Keratinocyte (primary cell): ENCODE results near the gene DEF6.

ENCODE experiments used
- EZH2 ChIP-seq: IDR thresholded peaks from one replicate; pipeline ENCODE4 v1.6.1; 2012; ENCODE audit warnings: inconsistent platforms, mild to moderate bottlenecking, low read length, moderate library complexity
- TF ChIP-seq, protein P1 (sequence below), 3 experiments: IDR thresholded peaks in 1 of 3; conservative IDR thresholded peaks in 1 of 3; optimal IDR thresholded peaks in 1 of 3; 2 replicates in 2 of 3; 3 replicates in 1 of 3; pipeline versions ENCODE3 to v1.5.1; 2011; ENCODE audit warnings: low read length in 3 of 3, mild to moderate bottlenecking in 3 of 3, moderate library complexity in 2 of 3, control low read depth in 1 of 3, inconsistent platforms in 1 of 3; ENCODE audit not compliant: insufficient read depth in 2 of 3; ENCODE audit errors: extremely low read depth in 1 of 3

DNA sequence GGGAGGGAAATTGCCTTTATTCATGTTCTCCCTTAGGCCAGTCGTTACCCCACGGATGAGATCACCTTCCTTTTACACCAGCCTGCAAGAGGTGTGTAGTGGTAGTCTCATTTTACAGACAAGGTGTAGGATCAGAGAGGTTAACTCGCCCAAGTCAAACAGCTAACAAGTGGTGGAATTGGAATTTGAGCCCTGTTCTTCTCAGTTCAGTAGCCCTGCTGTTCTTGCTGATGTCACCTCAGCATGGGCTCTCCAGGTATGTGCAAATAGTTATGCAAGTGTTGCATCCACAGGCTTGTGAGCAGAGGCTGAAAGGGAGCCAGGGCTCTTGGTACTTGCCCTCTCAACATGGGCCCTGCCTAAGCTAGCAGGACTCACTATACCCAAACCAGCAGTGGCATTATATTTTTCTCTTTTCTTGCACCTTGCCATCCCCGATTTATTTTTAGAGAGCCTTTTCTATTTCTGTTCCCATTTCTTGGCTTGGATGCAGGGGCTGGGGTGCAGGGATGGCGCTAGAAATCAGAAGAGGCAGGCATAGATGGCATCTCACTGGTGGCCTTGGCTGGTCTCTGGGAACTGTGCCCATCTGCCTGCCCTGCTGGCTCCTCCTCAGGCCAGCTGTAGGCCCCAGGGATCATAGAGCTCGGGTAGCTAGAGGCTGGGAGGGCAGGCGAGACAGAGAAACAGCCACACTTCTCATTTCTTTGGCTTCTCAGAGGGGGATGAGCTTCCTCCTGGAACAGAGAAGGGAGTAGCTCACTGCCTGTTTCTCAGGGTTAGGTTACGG is 62.9 kb downstream of the DEF6 start:
- TF ChIP-seq, protein P1, sequence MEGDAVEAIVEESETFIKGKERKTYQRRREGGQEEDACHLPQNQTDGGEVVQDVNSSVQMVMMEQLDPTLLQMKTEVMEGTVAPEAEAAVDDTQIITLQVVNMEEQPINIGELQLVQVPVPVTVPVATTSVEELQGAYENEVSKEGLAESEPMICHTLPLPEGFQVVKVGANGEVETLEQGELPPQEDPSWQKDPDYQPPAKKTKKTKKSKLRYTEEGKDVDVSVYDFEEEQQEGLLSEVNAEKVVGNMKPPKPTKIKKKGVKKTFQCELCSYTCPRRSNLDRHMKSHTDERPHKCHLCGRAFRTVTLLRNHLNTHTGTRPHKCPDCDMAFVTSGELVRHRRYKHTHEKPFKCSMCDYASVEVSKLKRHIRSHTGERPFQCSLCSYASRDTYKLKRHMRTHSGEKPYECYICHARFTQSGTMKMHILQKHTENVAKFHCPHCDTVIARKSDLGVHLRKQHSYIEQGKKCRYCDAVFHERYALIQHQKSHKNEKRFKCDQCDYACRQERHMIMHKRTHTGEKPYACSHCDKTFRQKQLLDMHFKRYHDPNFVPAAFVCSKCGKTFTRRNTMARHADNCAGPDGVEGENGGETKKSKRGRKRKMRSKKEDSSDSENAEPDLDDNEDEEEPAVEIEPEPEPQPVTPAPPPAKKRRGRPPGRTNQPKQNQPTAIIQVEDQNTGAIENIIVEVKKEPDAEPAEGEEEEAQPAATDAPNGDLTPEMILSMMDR (optimal IDR thresholded peaks at IDR 0.05 in 1 of 3, IDR thresholded peaks at IDR 0.05 in 1 of 3, conservative IDR thresholded peaks at IDR 0.05 in 1 of 3; ENCODE audit: extremely low read depth in 1 of 3, insufficient read depth in 2 of 3, low read length in 3 of 3), result no peak
- TF ChIP-seq EZH2, result no peak
